Skin epidermis (tissue), 12 donors: ENCODE measurements around the gene ZNF385B.

Experiments used
- H3K27ac ChIP-seq, 21 experiments: fragments of 200-600 bp; sonication (generic) in 11 of 21; one replicate each; pipeline ENCODE4 v1.5.0; 2020; ENCODE audit warnings: mild to moderate bottlenecking in 3 of 21, inconsistent platforms in 2 of 21, moderate library complexity in 2 of 21
- H3K4me3 ChIP-seq, 7 experiments: fragments of 200-600 bp; sonication (generic) in 2 of 7; one replicate each; pipeline ENCODE4 v1.5.0; 2020; ENCODE audit warnings: inconsistent platforms in 2 of 7, mild to moderate bottlenecking in 2 of 7, moderate library complexity in 1 of 7

Gene ZNF385B

DNA sequence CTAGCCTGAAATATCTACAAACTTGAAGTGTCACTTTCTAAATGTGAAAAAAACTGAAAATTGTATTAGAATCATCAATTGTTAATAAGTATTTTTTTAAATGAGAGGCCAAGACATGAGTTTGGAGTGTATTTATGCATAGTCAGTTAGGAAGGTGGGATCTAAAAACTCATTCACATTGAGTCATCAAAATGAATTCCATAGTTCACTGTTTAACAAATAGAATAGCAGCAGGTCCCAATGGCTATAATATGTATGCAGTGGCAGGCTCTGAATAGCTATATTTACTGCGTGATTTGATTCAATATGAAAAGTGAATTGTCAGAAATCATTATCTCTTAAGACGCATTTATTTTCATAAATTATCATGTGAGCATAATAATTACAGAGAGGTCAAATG lies 256.1 kb downstream of the ZNF385B start:
- Histone ChIP-seq H3K4me3 (no peak overlapping the region), H3K27ac (no peak overlapping the region)

DNA sequence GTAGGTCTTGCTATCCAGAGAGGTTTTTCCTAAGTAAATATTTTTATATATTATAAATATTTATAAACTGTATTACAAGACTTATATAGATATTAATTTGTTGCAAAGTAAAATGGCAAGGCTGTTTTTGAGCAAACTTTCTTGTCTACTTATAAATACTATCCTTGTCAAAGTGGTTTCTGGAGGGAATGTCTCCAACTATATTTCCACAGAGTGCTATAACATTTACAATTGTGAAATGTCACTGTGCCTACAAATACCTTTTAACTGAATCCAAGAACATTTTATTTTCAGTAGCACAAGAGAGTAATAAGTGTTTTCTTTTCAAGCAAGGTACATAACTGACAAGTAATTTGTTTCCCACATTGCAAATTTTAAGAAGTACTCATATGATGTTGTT lies 256.8 kb downstream of the ZNF385B start:
- Histone ChIP-seq H3K4me3 (no peak overlapping the region), H3K27ac (no peak overlapping the region)

DNA sequence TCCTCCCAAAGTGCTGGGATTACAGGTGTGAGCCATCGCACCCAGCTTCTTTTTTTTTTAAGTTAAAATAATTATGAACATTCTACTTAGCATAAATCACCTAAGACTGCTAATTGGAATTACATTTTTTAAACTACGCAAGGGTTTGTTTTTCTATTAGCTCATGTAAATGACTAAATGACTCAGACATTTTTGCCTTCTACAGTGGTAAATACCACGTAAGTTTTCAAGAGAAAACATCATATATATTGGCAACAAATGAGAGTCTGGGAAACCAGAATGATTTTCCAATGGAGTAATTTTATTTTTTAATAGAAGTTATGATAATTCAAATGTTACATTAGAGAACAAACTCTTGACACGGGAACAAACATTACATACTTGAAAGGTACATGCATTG lies 259.0 kb downstream of the ZNF385B start:
- Histone ChIP-seq H3K27ac (no peak overlapping the region), H3K4me3 (no peak overlapping the region)

DNA sequence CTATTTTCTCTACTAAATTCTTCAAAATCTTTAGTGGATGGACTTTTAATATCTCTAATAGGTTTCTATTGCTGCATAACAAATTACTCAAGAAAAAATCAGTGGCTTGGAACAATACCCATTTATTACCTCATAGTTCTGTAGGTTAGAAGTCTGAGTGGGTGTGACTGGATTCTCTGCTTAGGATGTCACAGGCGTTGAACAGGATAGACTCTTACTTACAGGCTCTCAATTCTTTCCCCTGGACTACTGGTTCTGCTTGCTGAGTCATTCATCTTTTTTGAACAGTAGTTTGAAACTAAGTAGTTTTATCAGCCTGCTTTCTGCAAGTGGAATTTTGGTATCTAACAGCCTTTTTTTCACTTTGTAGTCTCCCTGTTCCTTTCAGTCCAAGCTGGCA lies 265.4 kb downstream of the ZNF385B start:
- no peak overlapping the region for H3K4me3 ChIP-seq
- no peak overlapping the region for H3K27ac ChIP-seq

DNA sequence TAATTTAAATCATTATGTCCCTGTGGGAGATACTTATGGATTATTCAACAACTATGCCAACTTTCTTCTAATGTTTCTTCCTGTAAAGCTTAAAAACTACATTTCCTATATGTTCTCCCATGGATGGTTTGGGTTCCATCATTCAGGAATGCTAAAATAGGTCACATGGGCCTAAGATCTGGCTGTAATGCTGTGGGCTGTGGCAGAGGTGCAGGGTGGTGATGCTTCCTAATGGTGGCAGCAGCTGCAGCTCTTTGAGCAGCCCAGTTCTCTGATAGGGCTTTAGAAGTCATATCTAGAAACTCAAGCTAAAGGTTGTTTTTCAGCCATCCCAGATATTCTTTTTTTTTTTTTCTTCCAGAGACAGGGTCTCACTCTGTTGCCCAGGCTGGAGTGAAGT lies 266.1 kb downstream of the ZNF385B start:
- no peak overlapping the region for H3K27ac ChIP-seq

DNA sequence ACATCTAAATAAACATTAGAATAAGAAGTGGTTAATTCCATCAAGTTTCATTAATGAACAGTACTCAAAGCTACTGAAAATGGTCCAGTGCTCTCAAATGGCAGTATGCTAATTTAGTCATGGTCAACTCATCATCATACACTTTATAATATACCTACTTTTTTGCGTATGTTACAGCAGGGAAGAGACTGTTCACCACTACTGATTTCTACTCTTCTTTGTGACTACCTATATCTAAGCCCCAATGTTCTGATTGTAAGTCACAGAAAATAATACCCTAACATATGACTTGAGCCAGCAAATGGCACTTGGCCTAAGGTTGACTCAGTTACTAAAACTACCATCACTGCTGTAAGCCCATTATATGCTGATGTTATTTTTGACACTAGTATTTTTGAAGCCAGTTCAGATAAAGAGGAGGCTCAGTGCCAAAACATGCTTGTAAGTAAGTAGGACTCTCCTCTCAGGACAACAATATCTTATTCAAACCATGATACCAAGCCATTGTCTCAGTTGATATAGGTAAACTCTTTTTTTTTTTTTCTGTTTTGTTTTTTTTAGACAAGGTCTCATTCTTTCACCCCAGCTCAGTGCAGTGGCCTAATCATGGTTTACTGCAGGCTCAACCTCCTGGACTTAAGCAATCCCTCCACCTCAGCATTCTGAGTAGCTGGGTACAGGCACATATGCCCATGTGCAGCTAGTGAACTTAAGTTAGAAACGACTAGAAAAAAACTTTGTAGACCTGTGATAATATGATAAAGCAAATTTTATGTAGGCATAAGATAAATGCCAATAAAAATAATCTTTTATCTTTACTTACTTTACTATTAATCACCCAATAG lies 266.9 kb downstream of the ZNF385B start:
- H3K4me3 ChIP-seq = no peak overlapping the region
- no peak overlapping the region for H3K27ac ChIP-seq

More for the DNA sequence above, 266.1 kb downstream of the ZNF385B start:
- H3K4me3 ChIP-seq = no peak overlapping the region

DNA sequence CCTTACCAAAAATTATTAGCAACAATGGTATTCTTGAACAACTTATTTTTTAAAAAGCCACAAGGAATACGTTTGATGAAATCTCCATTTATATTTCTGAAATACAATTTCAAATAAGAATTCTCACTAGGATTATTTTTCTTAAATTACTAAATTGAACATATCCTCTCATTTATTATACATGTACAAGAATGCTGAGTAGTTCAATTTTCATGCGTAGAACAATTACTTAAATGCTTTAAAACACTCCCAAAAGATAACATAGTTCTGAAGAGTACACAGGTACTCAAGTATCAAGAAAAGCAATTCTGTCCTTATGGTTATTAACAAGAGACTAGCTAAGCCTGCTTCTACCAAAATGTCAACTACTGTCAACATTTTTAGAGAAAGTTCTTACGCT lies 268.1 kb downstream of the ZNF385B start:
- Histone ChIP-seq H3K27ac (no peak overlapping the region), H3K4me3 (no peak overlapping the region)

DNA sequence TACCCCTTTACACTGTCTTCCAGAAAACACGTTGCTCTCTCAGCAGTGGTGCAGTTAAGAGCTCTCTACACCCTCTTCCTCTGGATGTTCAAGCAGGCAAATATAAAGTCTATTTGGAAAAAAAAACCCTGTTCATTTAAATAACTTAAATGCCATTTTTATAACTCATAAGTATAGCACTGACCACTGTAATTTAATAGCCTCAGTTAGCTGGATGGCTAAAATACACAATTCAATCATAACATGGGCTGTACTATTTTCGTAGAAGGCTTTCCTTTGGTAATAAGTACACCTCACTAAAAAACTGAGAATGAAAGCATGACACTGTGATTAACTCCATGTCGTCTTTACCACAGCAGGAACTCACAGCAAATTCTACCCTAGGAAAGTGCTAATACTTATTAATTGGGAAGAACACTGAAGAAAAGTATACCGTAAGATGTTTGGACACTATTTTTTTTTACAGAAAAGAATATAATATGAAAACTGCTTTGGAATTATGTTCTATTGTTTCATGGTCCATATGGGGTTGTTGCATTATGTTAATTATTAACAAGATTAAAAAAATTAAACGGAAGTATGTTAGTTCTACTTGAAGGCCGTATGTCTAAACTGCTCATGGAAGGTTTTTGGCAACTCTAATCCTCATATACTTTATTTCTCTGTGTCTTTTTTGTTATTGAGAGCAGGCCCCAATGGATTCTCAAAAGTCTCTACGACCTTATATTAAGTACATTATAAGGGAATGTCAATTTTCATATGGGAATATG lies 269.1 kb downstream of the ZNF385B start:
- Histone ChIP-seq H3K27ac (no peak overlapping the region), H3K4me3 (no peak overlapping the region)

DNA sequence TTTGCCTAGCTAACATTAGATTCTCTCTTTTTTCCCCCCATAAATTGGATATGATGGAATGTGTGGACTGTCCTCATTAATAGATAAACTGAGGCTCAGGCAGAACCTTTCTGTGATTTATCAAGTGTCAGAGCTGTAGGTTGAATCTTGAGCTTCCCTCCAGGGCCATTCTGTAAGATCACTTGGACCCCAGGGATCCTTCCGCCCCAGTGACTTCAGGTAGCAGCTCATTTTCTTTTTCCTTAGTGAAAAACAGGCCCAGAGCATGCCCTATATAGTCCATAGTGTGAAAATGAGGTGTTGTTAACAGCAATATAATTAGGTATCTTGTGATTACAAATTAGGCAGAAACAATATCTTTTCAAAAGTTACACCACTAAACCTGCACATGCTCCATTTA lies 269.7 kb downstream of the ZNF385B start:
- H3K27ac ChIP-seq = no peak overlapping the region
- H3K4me3 ChIP-seq = no peak overlapping the region

DNA sequence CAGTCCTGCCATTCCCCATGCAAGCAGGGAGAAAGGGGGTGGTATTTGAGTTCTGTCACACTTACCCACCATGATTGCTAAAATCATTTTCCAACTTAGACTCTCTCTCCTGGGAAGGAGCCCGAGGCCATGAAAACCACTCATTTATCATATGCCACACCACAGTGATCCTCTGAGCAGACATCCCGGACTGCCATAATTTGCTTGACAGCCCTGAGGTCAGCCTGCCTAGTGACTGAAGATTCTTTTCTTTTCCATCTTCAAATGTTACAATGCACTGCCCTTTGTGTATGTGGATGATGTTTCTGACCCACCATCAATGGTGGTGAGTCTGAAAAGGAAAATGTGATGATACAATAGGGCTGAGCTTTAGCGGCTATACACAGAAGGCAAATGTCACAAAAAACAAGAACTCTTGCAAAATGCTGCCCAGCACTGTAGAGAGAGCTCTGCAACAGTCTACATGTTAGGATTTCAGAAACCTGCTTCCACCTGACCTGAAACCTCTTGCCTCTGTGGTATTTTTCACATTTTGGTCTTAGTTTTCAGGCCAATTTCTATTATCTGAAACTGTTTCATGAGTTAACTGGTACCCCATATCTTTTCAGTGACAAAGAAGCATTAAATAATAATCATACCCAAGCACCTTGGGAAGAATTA lies 272.8 kb downstream of the ZNF385B start:
- no peak overlapping the region for H3K27ac ChIP-seq
- H3K4me3 ChIP-seq = no peak overlapping the region

DNA sequence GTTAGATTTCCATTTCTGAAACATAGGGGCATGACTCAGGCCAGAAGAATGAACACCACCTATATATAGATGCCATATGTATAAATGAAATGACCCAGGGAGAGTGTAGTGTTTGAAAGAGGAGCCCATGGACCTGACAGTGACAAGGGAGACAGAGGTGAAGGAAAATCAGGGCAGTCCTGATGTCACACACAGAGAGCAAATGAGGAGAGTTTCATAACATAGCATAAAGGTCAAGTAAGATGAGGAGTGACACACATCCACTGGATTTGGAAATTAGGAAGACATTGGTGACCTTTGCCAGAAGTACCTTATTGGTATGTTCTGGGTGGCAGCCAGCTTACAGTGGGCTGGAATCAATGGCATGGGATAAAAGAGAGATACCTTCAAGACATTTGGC lies 276.7 kb downstream of the ZNF385B start:
- Histone ChIP-seq H3K4me3 (no peak overlapping the region), H3K27ac (no peak overlapping the region)

DNA sequence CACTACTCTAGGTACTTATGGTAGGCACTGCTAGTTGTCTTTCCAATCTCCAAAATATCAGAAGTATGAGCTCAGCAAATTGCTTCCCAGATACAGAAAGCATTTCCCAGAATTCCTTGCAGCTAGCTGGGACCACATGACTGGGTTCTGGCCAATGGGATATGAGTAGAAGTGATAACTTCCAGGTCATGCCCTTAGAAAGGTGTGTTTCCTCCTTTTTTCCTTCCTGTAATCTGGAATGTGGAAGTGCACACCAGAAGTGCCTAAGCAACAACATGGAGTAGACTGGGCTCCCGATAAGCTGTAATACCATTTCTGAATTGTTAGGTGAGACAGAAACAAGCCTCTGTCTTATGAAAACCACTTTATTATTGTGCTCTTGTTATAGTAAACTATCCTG lies 279.8 kb downstream of the ZNF385B start:
- H3K27ac ChIP-seq = no peak overlapping the region

DNA sequence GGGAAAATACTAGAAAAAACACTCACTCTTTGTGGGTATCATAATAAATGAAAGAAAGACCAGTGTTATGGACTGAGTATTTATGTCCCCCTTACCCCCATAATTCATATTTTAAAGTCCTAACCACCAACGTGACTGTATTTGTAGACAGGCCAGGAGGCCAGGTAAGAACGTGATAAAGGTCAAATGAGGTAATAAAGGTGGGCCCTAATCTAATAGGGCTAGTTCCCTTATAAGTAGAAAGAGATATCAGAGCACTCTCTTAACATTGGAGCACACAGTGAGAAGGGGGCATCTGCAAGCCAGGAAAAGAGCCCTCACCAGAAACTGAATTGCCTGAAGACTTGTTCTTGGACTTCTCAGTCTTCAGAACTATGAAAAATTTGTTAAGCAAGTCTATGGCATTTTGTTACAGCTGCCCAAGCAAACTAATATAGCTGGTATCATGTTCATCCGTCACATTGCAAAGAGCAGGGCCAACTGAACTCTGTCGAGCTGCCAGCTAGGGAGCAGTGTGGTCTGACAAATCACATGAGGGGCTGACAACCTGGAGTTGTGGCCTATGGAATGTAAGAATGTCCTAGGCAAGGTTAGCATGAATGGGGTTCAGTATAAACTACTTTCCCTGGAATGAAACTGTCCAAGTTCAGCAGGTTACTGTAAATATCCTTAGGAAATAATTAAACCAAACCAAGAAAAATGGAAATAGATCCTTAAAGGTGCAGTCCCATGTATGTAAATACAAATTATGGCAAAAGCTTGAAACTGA lies 280.9 kb downstream of the ZNF385B start:
- Histone ChIP-seq H3K4me3 (no peak overlapping the region), H3K27ac (no peak overlapping the region)

More for the DNA sequence above, 279.8 kb downstream of the ZNF385B start:
- no peak overlapping the region for H3K4me3 ChIP-seq

DNA sequence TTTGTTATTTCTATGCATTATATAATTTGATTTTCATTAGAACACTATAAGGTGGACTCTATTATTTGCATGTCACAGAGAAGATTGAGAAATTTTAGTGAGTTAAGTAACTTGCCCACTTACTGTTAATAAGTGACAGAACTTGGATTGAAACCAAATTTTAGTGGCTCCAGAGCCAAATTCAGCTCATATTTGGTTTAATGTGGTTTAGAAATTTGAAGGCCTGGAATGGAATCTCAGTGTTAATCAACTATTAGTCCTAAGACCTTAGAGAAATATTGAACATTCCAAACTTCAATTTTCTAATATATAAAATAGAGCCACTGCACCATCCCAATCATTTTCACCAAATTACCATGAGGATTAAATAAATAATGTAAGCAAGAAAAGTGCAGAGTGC lies 281.6 kb downstream of the ZNF385B start:
- H3K27ac ChIP-seq = no peak overlapping the region
- no peak overlapping the region for H3K4me3 ChIP-seq

DNA sequence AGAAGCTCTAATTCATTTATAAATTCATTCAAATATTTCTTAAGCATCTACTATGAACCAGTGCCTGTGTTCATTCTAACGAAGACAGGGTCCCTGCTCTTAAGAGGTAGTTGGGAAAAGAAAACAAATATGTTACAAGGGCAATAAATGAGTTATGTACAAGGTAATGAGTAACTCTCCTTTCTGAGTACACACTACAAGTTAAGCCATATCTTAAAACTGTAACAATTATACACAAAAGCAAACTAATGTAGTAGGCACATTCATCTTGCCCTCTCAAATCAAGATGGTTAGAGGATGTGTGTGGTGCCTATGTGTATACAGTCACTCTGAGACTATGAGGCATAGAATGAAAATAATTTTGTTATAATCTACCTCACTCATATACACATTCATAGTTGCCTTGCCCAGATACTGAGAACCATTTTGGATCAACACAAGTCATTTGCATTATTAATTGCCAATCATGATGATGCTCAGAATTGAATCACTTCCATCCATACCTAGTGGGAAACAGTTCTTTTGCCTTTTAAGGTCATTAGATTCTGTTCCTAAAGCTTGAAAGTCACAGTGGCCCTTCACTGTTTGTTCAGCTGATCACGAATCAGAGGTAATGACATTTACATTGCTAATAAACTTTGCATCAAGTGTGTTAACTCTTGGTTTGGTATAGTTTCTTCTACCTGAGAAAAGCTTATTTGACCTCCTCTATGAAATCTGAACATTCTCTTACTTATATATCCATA lies 283.1 kb downstream of the ZNF385B start:
- H3K4me3 ChIP-seq = no peak overlapping the region
- H3K27ac ChIP-seq = no peak overlapping the region

DNA sequence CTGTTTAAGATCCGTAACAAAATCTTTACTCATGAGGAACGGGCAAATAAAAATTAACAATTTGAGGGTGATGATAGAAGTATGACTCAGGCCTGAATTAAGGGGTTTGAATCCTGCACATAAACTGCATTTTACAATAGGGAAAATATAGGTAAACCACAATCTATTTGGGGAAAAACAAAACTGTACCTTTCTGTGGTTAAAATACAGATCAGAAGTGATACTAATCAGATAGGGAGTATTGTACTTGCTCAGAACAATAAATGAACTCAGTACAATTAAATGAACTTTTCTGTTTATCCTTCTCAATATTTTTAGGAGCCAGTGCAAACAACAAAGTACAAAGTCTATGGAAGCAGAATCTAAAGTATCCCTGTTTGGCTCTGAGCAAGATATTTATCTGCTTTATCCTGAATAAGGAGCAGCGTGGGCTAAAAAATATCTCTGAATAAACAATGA lies 287.3 kb downstream of the ZNF385B start:
- Histone ChIP-seq H3K27ac (no peak overlapping the region), H3K4me3 (no peak overlapping the region)

DNA sequence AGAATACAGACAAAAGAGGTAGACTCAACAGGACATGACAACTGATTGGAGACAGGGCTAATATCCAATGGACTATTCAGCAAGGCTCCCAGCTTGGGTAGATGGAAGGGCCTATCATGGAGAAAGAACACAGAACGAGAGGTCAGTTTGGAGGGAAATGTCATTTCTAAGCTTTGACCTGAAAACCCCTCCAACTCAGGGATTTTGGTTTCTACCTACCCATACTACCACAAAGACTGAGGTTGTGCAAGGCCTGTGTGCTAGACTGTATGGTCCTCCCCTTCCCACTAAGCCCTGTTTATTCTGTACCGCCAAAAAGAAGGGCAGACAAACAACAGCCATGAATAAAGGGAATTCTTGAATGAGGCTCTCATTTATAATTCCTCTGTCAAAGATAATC lies 288.9 kb downstream of the ZNF385B start:
- no peak overlapping the region for H3K27ac ChIP-seq

DNA sequence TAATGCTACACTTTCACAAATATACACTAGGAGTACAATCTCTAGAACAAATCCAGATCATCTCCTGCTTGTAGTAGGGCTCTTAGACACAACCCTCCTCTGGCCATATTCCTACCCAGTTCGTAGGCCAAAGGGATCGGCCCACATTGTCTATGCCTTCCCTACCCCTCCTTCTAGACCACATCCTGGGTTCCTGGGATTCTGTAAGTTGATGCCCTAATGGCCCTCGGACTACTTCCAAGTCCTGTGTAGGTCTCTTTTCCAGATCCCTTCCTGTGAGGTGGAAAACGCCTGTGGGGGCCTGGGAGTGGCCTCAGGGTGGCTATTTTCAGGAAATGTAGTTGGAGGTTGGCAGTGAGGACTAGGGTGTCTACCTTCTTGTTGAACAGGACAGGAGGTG lies 289.7 kb downstream of the ZNF385B start:
- Histone ChIP-seq H3K4me3 (no peak overlapping the region), H3K27ac (no peak overlapping the region)

More for the DNA sequence above, 288.9 kb downstream of the ZNF385B start:
- no peak overlapping the region for H3K4me3 ChIP-seq

DNA sequence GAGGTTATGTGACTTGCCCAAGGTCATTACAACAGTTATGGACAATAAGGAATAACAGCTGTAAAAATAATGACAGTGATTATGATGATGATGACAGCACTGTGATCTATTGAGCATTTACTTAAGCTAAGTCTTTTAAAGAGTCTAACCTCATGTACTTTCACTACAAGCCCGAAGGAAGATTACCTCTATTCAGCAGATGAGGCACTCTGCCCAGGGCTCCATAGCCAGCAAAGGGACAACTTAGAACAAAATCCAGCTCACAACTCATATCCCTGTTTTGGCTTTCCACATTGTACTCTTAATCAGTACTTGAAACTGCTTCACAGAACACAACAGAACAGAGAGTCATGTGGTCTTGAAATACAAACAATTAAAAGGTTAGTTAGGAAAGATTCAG lies 290.2 kb downstream of the ZNF385B start:
- Histone ChIP-seq H3K27ac (no peak overlapping the region), H3K4me3 (no peak overlapping the region)
